Sigmoid colon (tissue), 7 donors: ENCODE data around the gene NDUFS8. TPM values are rescaled to one million over a fixed set of nuclear protein-coding genes. Genes with fewer than 3 reads are reported as not detected.

ENCODE experiments used
- DNase-seq: peaks from one replicate; pipeline ENCODE4 v3.0.0-alpha.2; 2019
- H3K27ac ChIP-seq, 4 donors: fragments of 200-600 bp; sonication (generic); one replicate each; pipeline ENCODE4 v1.5.1; 2016 to 2019; ENCODE audit warnings: mild to moderate bottlenecking in 1 of 4
- H3K27me3 ChIP-seq, 3 donors: fragments of 200-600 bp; sonication (generic); one replicate each; pipeline ENCODE4 v1.5.1; 2019; ENCODE audit warnings: mild to moderate bottlenecking in 1 of 3
- H3K36me3 ChIP-seq, 4 donors: fragments of 200-600 bp; sonication (generic); one replicate each; pipeline ENCODE4 v1.5.1; 2016 to 2019
- H3K4me1 ChIP-seq, 4 donors: fragments of 200-600 bp; sonication (generic); one replicate each; pipeline ENCODE4 v1.5.1; 2017 to 2019
- H3K4me3 ChIP-seq, 4 donors: fragments of 200-600 bp; sonication (generic); one replicate each; pipeline ENCODE4 v1.5.1; 2017 to 2019; ENCODE audit warnings: mild to moderate bottlenecking in 2 of 4, moderate library complexity in 1 of 4
- H3K9me3 ChIP-seq, 4 donors: fragments of 200-600 bp in 3 of 4; sonication (generic) in 3 of 4; one replicate each; pipeline versions ENCODE4 v1.5.1 to v1.6.1; 2013 to 2019
- CTCF ChIP-seq, 4 experiments: fragments of 450-650 bp in 3 of 4; fragments of 200-600 bp in 1 of 4; IDR thresholded peaks; one replicate each; pipeline ENCODE4 v1.5.1; 2016 to 2019; ENCODE audit warnings: antibody characterized with exemption in 4 of 4, mild to moderate bottlenecking in 3 of 4, moderate library complexity in 2 of 4
- EP300 ChIP-seq, 4 donors: sonication (generic); formaldehyde crosslinking; IDR thresholded peaks; one replicate each; pipeline ENCODE4 v1.6.1; 2017; ENCODE audit warnings: antibody characterized with exemption in 4 of 4
- POLR2A ChIP-seq, 2 donors: fragments of 450-650 bp; IDR thresholded peaks; one replicate each; pipeline ENCODE4 v1.6.1; 2016; ENCODE audit warnings: antibody characterized with exemption in 2 of 2, mild to moderate bottlenecking in 2 of 2, moderate library complexity in 2 of 2
- POLR2AphosphoS5 ChIP-seq, 4 donors: sonication (generic); formaldehyde crosslinking; IDR thresholded peaks; one replicate each; pipeline ENCODE4 v1.6.1; 2017; ENCODE audit warnings: antibody characterized with exemption in 4 of 4
- WGBS, 2 donors: extraction: QIAGEN DNeasy Blood & Tissue Kit; methylation state at CpG; one replicate each; pipeline ENCODE4 v1.1.7; 2013; 5-methylcytosine and 5-hydroxymethylcytosine counted together
- intact Hi-C: fragments of 100-400 bp; cut with DNase I; formaldehyde crosslinking; loops from one replicate; pipeline ENCODE4 v1.15.1; 2023
- polyA plus RNA-seq, 3 donors: library from polyadenylated mRNA; stranded (reverse); fragments of 200-250 nt; gene quantifications; one replicate each; pipeline ENCODE4 v1.2.3, GENCODE V29; 2013
- total RNA-seq, 4 donors: library from RNA; depleted of rRNA; stranded (reverse); fragments of >200 nt; gene quantifications; one replicate each; pipeline ENCODE4 v1.1.0, GENCODE V29; 2016
- donor health status: healthy with polysubstance abuse.
- donor health status: Bipolar disorder and iron deficiency.
- donor health status: healthy.

The NDUFS8 gene
- total and polyA plus RNA-seq, 7 donors = 149 to 255 (median 174) TPM

- intact Hi-C loops = no loop called here
- 93 to 94% methylated on average over 5 of the region's 5 CpGs for WGBS, 2 donors
Observed at GRCh38 chr11:68065841-68066240, 35.4 kb downstream of the NDUFS8 start.

DNA sequence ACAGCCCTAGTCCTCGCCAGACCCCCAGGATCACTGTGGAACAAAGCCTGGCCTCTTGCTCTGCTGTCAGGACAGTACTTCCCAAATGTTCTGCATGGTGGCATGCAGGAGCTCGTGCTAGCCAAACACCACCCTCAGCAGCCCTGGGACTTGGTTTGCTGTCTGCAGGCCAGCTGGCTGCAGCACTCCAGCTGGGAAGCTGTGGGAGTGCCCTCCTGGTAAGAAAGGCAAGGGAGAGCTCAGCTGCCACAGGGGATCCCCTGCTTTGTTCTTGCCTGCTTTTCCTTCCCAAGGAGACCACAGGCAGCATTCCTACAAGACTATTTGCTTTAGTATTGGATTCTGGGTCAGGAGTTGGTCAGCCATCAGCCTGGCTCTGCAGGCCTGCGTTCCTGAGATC, 36.3 kb downstream of the NDUFS8 start:
- 92% methylated on average over 3 of the region's 3 CpGs for WGBS, 2 donors
- Histone ChIP-seq H3K36me3 (peaks cover 20 to 99% (median 45%) of the 10 kb centered on the region in 4 donors), H3K4me1 (no peaks in the 10 kb centered on the region), H3K9me3 (no peaks in the 10 kb centered on the region), H3K27ac (no peak overlapping the region), H3K27me3 (no peaks in the 10 kb centered on the region), H3K4me3 (no peak overlapping the region)
- intact Hi-C loops = no loop called here
- no peak for TF ChIP-seq CTCF (IDR thresholded peaks at IDR 0.05)
- TF ChIP-seq POLR2AphosphoS5 (IDR thresholded peaks at IDR 0.05) = no peak
- TF ChIP-seq POLR2A (IDR thresholded peaks at IDR 0.05) = no peak
- no peak for TF ChIP-seq EP300 (IDR thresholded peaks at IDR 0.05)
- DNase-seq = no peak

More at GRCh38 chr11:68065841-68066240, 35.4 kb downstream of the NDUFS8 start:
- H3K36me3 ChIP-seq = peaks cover 25 to 100% (median 47%) of the 10 kb centered on the region in 4 donors
- no peaks in the 10 kb centered on the region for H3K27me3 ChIP-seq
- no peak overlapping the region for H3K27ac ChIP-seq
- no peak overlapping the region for H3K4me3 ChIP-seq
- no peak for DNase-seq
- H3K9me3 ChIP-seq = no peaks in the 10 kb centered on the region
- no peak for TF ChIP-seq POLR2A (IDR thresholded peaks at IDR 0.05)
- H3K4me1 ChIP-seq = no peaks in the 10 kb centered on the region

DNA sequence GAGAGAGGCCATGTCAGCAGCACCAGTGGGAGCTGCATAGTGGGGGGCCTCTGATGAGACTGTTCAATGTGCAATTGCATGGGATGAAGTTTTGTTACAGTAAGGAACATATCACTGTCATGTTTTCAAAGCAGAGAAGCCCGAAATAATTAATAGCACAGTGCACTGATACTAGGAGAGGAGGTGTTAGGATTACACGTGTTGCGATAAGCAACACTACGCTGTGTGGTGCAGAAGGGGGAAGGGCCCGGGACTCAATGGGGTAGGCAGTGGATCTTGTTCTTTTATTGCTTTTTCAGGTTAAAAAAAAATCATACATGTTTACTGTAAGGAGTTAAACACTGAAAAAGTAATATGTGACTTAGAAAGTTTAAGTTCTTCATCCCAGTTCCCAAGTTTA, 37.5 kb downstream of the NDUFS8 start:
- WGBS, 2 donors = 95 to 96% methylated on average over 5 of the region's 5 CpGs
- DNase-seq = no peak
- no peak overlapping the region for H3K27ac ChIP-seq
- no peaks in the 10 kb centered on the region for H3K4me1 ChIP-seq
- no peaks in the 10 kb centered on the region for H3K27me3 ChIP-seq
- H3K4me3 ChIP-seq = no peak overlapping the region
- intact Hi-C loops = no loop called here
- TF ChIP-seq CTCF (IDR thresholded peaks at IDR 0.05) (no peak), EP300 (IDR thresholded peaks at IDR 0.05) (no peak), POLR2A (IDR thresholded peaks at IDR 0.05) (no peak), POLR2AphosphoS5 (IDR thresholded peaks at IDR 0.05) (no peak)
- no peaks in the 10 kb centered on the region for H3K9me3 ChIP-seq
- peaks cover 20 to 99% (median 43%) of the 10 kb centered on the region in 4 donors for H3K36me3 ChIP-seq

DNA sequence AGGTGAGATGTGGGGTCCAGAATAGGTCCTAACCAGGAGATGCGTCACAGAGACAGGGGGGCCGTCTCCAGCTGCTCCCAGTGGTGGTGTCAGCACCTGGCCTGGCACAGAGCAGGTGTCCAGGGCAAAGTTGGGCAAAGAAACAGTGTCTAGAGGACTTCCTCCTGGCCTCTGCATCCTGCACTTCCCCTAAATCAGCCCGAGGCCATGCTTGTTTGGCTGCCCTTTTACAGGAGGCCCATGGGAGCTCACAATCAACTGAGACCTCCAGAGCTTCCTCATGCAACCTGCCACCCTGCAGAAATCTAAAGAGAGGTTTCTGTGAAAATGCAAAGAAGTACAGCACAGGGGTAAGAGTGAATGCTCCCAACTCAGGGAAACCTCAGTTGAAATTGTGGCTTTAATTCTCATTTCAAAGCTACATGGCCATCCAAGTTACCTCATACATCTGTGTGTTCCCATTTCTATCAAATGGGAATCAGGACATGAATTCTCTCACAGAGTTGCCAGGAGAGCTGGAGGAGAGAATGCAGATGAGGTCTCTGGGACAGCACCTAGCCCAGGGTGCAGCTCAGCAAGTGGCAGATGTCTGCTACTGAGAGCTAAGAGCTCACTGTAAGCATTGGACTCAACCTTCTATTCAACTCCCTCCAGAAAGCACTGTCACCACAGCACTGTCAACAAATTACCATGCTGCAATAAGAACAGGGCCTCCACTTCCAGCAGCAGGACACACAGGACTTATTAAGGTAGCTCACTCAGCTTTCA, 41.0 kb downstream of the NDUFS8 start:
- Histone ChIP-seq H3K4me1 (no peaks in the 10 kb centered on the region), H3K36me3 (peaks cover 13 to 82% (median 28%) of the 10 kb centered on the region in 4 donors), H3K9me3 (no peaks in the 10 kb centered on the region), H3K4me3 (no peak overlapping the region), H3K27ac (no peak overlapping the region), H3K27me3 (no peaks in the 10 kb centered on the region)
- intact Hi-C loops = no loop called here
- DNase-seq = no peak
- 71 to 84% methylated on average over 3 of the region's 3 CpGs for WGBS, 2 donors
- TF ChIP-seq EP300 (IDR thresholded peaks at IDR 0.05) (no peak), CTCF (IDR thresholded peaks at IDR 0.05) (no peak), POLR2A (IDR thresholded peaks at IDR 0.05) (no peak), POLR2AphosphoS5 (IDR thresholded peaks at IDR 0.05) (no peak)

GRCh38 chr11:68074584-68075352, 44.3 kb downstream of the NDUFS8 start:
- Histone ChIP-seq H3K27me3 (no peaks in the 10 kb centered on the region), H3K9me3 (no peaks in the 10 kb centered on the region), H3K4me3 (no peak overlapping the region), H3K36me3 (peaks cover 0 to 56% (median 14%) of the 10 kb centered on the region in 4 donors), H3K27ac (no peak overlapping the region), H3K4me1 (no peaks in the 10 kb centered on the region)
- intact Hi-C loops = no loop called here
- TF ChIP-seq CTCF (IDR thresholded peaks at IDR 0.05) (no peak), POLR2AphosphoS5 (IDR thresholded peaks at IDR 0.05) (no peak), POLR2A (IDR thresholded peaks at IDR 0.05) (no peak), EP300 (IDR thresholded peaks at IDR 0.05) (no peak)
- WGBS, 2 donors = 85 to 93% methylated on average over 10 of the region's 10 CpGs
- DNase-seq = no peak
